GM12892 (cell line): ENCODE results near the gene TRIM2.

Experiments
- DNase-seq: peaks from one replicate; pipeline ENCODE4 v3.0.0; 2011; ENCODE audit not compliant: insufficient read length
- FAIRE-seq: peaks from 2 replicates; lab custom pipeline; 2011; peaks lifted over from hg19 to GRCh38; lab: Jason Lieb, UNC
- POLR2A ChIP-seq: IDR thresholded peaks from 2 replicates; pipeline ENCODE4 v1.6.1; 2011; ENCODE audit warnings: low read depth, low read length, control low read depth
- POLR2AphosphoS5 ChIP-seq: IDR thresholded peaks from 2 replicates; pipeline ENCODE4 v1.6.1; 2011; ENCODE audit warnings: low read depth, low read length, control low read depth
- TAF1 ChIP-seq: IDR thresholded peaks from 2 replicates; pipeline ENCODE4 v1.6.1; 2011; ENCODE audit warnings: low read depth, mild to moderate bottlenecking, control low read depth, low read length, borderline replicate concordance

Gene TRIM2

DNA sequence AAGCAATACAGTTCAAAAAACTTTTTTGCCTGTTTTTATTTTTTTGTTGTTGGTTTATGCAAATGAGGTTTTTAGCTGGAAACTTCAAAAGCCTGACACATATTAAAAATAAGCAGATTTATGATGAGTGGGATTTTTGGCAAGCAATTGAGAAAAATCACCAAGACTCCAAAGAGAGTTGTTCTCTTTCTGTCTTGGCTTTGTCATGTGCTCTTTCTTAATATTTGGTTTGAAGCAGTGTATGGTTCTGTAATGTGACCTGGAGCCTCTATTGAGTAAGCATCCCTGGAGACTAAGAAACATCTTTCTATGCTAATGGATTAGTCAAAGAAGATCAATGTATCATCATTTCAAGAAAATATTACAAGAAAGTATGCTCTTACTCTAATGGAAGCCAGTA, 11.7 kb downstream of the TRIM2 start:
- no peak for FAIRE-seq
- no peak for TF ChIP-seq TAF1
- TF ChIP-seq POLR2A, result no peak
- TF ChIP-seq POLR2AphosphoS5, result no peak

DNA sequence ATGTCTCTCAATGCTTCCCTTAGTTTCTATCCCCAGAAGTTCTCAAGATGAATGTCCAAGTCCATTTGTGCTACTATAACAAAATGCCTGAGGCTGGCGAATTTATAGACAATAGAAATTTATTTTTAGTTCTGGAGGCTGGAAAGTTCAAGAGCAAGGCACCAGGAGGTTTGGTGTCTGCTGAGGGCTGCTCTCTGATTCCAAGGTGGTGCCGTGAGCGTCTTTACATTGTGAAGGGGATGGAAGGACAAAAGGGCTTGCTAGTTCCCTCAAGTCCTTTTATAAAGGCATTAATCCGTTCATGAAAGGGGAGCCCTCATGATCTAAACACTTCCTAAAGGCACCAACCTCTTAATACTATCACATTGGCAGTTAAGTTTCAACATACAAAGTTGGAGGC, 12.3 kb downstream of the TRIM2 start:
- no peak for FAIRE-seq
- no peak for DNase-seq
- TF ChIP-seq POLR2A (no peak), TAF1 (no peak), POLR2AphosphoS5 (no peak)

More for the DNA sequence above, 11.7 kb downstream of the TRIM2 start:
- no peak for DNase-seq

DNA sequence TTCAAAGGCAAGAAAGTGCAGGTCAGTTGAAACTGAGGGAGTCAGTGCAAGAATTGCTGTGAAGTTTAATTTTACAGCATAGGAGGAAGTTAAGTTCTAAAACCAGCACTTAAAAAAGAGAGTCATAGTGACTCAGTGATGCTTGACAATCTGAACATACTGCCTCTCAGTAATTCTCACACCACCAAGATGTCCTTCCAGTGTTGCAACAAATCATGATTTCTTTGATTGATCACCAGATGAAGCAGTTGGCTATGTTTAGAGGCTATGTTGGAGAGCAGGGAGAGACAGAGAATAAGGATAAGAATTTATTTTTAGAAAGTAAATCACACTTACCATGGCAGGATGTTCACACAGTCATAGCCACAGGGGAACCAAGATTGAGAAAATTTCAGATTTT, 13.2 kb downstream of the TRIM2 start:
- DNase-seq, result no peak
- TF ChIP-seq TAF1 (no peak), POLR2A (no peak), POLR2AphosphoS5 (no peak)

DNA sequence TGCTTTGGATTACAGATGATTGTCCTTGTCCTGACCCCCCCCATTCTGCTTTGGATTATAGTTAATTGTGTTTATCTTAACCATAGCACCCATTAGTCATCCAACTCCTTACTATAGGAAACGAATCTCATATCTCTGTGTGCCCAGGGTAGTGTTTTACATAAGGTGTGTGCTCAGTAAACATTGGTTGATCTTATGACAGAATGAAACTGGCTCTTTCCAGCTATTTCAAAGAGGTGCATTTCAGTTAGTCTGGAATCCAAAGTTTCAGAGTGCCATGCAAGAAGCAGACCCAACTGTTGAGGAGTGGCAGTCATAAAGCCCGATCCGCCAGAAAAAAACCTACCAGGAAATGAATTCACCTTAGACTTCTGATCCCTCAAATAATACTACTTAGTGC, 14.7 kb downstream of the TRIM2 start:
- DNase-seq (no peak), FAIRE-seq (no peak)
- TF ChIP-seq TAF1, result no peak
- TF ChIP-seq POLR2A, result no peak
- TF ChIP-seq POLR2AphosphoS5, result no peak

More for the DNA sequence above, 13.2 kb downstream of the TRIM2 start:
- no peak for FAIRE-seq

DNA sequence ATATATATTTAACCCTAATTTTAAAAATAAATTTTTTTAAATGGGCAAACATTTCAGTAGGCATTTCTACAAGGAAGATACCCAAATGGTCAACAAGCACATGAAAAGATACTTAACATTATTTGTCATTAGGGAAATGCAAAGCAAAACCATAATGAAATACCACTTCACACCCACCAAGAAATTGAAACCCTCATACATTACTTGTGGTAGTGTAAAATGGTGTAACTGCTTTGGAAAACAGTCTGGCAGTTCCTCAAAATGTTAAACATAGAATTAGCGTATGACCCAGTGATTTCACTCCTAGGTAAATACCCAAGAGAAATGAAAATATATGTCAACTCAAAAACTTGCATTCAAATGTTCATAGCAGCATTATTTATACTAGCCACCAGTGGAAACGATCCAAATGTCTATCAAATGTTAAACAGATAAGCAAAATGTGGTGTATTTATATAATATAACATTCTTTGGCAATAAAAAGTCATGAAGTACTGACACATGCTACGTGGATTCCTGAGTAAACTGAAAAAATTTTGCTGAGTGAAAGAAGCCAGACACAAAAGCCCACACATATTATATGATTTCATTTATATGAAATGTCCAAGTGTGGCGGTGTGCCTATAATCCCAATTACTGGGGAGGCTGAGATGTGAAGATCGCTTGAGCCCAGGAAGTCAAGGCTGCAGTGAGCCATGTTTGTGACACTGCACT, 16.6 kb downstream of the TRIM2 start:
- TF ChIP-seq POLR2AphosphoS5, result no peak
- no peak for TF ChIP-seq POLR2A
- no peak for TF ChIP-seq TAF1
- FAIRE-seq (no peak), DNase-seq (no peak)

DNA sequence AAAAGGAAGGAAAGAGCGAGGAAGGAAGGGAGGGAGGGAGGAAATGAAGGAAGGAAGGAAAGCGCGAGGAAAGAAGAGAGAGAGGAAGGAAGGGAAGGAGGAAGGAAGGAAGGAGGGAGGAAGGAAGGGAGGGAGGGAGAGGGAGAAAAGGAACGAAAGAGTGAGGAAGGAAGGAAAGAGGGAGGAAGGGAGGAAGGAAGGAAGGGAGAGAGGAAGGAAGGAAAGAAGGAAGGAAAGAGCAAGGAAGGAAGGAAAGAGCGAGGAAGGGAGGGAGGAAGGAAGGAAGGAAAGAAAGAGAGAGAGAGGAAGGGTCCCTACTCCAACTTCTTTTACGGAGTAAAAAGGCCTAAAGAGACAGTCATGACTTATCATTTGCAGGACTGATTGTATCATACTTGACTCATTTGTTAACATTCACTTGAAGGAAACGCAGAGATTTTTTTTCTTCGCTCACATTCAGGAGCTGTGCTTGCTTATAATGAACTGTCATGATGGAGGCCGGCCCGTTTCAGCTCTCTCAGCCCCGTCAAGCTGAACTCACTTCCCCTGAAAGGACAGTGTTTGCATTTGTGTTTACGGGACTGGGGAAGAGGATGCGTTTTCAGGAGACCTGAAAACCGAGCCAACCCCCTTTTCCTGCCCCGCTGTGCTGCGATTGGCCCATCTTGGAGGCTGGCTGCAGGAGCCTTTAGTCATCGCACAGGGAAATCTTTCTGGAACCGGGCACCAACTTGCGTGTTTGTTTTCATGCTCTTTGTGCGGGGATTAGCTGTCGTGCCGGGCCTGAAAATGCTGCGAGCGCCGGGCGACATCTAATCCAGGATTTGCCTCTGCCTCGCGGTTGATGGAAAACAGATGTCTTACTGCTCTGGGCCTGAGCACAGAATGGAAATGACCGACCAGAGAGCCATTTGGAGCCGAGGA, 17.8 kb downstream of the TRIM2 start:
- FAIRE-seq (peak; percentile 33), DNase-seq (peak; percentile 16)
- TF ChIP-seq POLR2A, result no peak
- TF ChIP-seq TAF1, result no peak
- TF ChIP-seq POLR2AphosphoS5, result no peak

DNA sequence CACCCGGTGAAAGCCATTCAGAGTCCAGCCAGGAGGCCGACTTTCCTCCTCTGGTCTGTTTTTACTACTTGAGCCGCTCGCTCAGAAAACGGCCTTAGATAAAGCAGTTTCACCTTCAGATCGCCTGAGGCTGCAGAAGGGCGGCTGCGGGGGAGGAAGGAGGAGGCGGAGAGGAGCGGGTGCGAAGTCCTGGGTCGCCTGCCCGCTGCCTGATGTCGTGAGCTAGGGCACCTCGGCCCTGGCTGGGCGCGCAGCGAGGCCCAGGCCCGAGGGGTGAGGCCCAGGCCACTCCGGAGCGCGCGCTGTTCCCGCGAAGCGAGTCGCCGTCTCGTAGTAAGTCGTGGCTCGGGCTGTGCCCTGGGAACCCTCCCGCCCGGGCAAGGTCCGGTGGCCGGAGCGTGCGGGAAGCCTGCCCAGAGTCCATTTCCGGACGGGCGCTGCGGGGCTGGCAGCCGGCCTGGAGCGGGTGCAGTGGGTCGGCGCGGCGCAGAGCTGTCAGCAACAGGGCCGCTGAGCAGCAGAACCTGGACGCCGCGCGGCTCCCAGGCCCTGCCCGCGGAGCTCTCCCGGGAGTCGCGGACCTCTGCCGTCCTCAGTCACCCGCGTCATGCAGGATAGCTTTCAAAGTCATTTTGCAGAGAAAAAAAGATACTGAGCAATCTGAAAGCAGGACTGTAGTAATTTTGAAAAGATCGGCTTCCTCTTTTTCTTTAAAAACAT, 18.6 kb downstream of the TRIM2 start:
- no peak for TF ChIP-seq POLR2AphosphoS5
- TF ChIP-seq TAF1, result no peak
- no peak for TF ChIP-seq POLR2A
- peak; percentile 67 for FAIRE-seq
- peak; percentile 33 for DNase-seq

DNA sequence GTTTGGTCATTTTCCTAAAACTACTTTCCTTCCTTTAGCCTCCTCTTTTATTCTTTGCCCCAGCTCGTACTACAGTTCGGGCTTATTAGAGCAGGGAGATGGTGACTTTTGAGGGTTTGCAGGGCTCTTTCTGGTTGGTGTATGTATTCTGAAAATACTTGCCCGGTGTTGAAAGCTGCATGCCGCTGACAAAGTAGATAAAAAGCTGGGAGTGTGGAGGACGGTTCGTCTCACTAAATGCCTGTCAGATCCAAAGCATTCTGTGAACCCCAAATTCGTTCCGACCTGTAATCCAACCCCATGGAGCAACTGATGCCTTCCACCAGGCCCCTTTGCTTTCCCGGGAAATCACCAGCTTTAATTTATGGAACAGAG, 19.2 kb downstream of the TRIM2 start:
- DNase-seq, result no peak
- TF ChIP-seq POLR2AphosphoS5, result no peak
- no peak for TF ChIP-seq POLR2A
- TF ChIP-seq TAF1, result no peak
- no peak for FAIRE-seq

DNA sequence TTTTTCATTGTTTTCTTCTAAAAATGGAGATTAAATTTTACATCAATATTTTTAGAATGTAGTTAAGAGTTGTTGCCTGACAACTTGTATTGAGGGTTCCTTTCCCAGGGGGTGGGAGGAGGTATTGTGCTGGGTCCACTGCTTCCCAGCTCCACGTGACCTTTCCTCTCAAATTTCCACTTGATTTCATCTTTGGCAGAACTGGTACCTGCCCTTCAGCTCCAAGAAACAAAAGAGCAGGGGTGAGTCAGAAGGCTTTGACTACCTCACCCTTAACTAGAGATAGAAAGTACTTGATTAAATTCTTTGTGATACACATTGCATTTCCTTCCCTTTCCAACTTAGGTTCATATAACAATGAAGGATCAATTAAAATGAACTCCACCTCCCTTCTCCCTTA, 19.7 kb downstream of the TRIM2 start:
- no peak for TF ChIP-seq POLR2A
- TF ChIP-seq TAF1, result no peak
- no peak for TF ChIP-seq POLR2AphosphoS5
- no peak for DNase-seq
- FAIRE-seq, result no peak

DNA sequence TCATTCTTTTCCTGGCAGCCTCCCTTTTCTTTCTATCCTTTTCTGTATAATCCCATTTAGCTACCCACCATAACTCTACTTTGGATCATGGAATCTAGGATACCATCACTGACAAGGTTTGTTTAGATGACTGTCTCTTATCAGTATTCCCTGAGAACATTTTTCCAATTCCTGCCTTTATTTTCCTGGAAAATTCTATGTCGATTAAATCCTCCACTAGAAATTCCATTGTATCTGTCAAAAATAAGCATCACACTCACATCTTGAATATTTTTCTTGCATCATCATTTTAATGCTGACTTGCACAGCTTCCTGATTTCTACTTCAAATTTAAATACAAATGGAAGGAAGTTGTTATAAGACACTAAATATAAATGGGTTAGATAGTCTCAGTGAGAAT, 20.2 kb downstream of the TRIM2 start:
- FAIRE-seq, result no peak

More for the DNA sequence above, 20.2 kb downstream of the TRIM2 start:
- TF ChIP-seq POLR2AphosphoS5 (no peak), POLR2A (no peak), TAF1 (no peak)
- DNase-seq, result no peak
